Panc1 (cell line): ENCODE data around the gene XXYLT1.

Source experiments
- TF ChIP-seq, protein P1 (sequence below): fragments of 450-650 bp; IDR thresholded peaks from 2 replicates; pipeline ENCODE4 v1.5.1; 2017; ENCODE audit warnings: mild to moderate bottlenecking
- TF ChIP-seq, protein P2 (sequence below), 2 experiments: IDR thresholded peaks; 2 replicates each; pipeline ENCODE4 v1.6.1; 2011 to 2012; ENCODE audit warnings: low read depth in 2 of 2, control low read depth in 1 of 2, low read length in 1 of 2, mild to moderate bottlenecking in 1 of 2, moderate library complexity in 1 of 2; ENCODE audit not compliant: insufficient read depth in 1 of 2

DNA sequence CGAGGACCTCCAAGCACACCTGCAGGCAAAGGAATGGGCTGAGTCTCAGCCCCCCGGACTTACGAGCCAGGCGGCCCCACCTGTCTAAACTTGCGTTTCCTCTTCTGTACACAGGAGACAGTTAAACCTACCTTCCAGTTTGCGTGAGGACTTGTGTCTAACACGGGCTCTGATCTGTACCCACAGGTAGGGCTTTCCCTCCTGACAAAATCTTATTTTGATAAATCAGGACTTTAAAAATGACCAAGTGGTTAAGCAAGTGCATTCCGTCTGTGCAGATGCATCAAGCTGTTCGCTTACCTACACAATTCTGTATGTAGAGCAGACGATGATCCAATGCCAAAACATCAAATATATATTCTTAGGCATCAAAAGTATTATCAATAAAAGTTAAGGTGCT lies 238.0 kb downstream of the XXYLT1 start:
- TF ChIP-seq, protein P1, sequence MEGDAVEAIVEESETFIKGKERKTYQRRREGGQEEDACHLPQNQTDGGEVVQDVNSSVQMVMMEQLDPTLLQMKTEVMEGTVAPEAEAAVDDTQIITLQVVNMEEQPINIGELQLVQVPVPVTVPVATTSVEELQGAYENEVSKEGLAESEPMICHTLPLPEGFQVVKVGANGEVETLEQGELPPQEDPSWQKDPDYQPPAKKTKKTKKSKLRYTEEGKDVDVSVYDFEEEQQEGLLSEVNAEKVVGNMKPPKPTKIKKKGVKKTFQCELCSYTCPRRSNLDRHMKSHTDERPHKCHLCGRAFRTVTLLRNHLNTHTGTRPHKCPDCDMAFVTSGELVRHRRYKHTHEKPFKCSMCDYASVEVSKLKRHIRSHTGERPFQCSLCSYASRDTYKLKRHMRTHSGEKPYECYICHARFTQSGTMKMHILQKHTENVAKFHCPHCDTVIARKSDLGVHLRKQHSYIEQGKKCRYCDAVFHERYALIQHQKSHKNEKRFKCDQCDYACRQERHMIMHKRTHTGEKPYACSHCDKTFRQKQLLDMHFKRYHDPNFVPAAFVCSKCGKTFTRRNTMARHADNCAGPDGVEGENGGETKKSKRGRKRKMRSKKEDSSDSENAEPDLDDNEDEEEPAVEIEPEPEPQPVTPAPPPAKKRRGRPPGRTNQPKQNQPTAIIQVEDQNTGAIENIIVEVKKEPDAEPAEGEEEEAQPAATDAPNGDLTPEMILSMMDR, result no peak
- TF ChIP-seq, protein P2, sequence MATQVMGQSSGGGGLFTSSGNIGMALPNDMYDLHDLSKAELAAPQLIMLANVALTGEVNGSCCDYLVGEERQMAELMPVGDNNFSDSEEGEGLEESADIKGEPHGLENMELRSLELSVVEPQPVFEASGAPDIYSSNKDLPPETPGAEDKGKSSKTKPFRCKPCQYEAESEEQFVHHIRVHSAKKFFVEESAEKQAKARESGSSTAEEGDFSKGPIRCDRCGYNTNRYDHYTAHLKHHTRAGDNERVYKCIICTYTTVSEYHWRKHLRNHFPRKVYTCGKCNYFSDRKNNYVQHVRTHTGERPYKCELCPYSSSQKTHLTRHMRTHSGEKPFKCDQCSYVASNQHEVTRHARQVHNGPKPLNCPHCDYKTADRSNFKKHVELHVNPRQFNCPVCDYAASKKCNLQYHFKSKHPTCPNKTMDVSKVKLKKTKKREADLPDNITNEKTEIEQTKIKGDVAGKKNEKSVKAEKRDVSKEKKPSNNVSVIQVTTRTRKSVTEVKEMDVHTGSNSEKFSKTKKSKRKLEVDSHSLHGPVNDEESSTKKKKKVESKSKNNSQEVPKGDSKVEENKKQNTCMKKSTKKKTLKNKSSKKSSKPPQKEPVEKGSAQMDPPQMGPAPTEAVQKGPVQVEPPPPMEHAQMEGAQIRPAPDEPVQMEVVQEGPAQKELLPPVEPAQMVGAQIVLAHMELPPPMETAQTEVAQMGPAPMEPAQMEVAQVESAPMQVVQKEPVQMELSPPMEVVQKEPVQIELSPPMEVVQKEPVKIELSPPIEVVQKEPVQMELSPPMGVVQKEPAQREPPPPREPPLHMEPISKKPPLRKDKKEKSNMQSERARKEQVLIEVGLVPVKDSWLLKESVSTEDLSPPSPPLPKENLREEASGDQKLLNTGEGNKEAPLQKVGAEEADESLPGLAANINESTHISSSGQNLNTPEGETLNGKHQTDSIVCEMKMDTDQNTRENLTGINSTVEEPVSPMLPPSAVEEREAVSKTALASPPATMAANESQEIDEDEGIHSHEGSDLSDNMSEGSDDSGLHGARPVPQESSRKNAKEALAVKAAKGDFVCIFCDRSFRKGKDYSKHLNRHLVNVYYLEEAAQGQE (IDR thresholded peaks at IDR 0.05; ENCODE audit: insufficient read depth in 1 of 2, low read depth in 2 of 2, low read length in 1 of 2), result no peak
